HepG2 (cell line): Measurements from ENCODE around the gene ZNF764. TPM values are rescaled to one million over a fixed set of nuclear protein-coding genes. Genes with fewer than 3 reads are reported as not detected.

Experiments
- CBX2 ChIP-seq, 2 experiments: fragments of 200-600 bp in 1 of 2; sonication (generic); formaldehyde crosslinking in 1 of 2; IDR thresholded peaks; 2 replicates each; pipeline versions ENCODE4 v1.7.0 to v1.8.1; 2018 to 2022; ENCODE audit warnings: low read depth in 2 of 2, low read length in 1 of 2, mild to moderate bottlenecking in 1 of 2, missing genetic modification reagents in 1 of 2
- DMAP1 ChIP-seq: IDR thresholded peaks from 2 replicates; pipeline ENCODE4 v1.6.1; 2016
- GATA4 ChIP-seq: sonication (generic); IDR thresholded peaks from 2 replicates; pipeline ENCODE4 v1.6.1; 2016; ENCODE audit warnings: antibody characterized with exemption, low read depth, borderline replicate concordance
- HMGXB4 ChIP-seq, 2 experiments: sonication (generic) in 1 of 2; formaldehyde crosslinking in 1 of 2; IDR thresholded peaks; 2 replicates each; pipeline versions ENCODE4 v1.4.0 to v1.6.1; 2018 to 2020; ENCODE audit warnings: missing genetic modification reagents in 2 of 2, borderline replicate concordance in 1 of 2, low read depth in 1 of 2, mild to moderate bottlenecking in 1 of 2, missing biosample characterization in 1 of 2
- HOXA7 ChIP-seq: sonication (generic); formaldehyde crosslinking; IDR thresholded peaks from 2 replicates; pipeline ENCODE4 v1.8.1; 2022; ENCODE audit warnings: mild to moderate bottlenecking, missing genetic modification reagents, moderate library complexity
- MAX ChIP-seq: IDR thresholded peaks from 2 replicates; pipeline ENCODE4 v1.6.1; 2012; ENCODE audit warnings: inconsistent platforms
- NR2F1 ChIP-seq, 2 experiments: fragments of 450-650 bp in 1 of 2; formaldehyde crosslinking in 1 of 2; IDR thresholded peaks; 2 replicates each; pipeline versions ENCODE4 v1.5.0 to v1.6.1; 2016 to 2020; ENCODE audit warnings: mild to moderate bottlenecking in 1 of 2, missing compliant biosample characterization in 1 of 2, missing genetic modification reagents in 1 of 2, moderate library complexity in 1 of 2
- PCBP1 ChIP-seq: fragments of 200-400 bp; formaldehyde crosslinking; IDR thresholded peaks from 2 replicates; pipeline ENCODE4 v1.6.1; 2017; ENCODE audit warnings: mild to moderate bottlenecking, low read depth, low read length, borderline replicate concordance
- PITX1 ChIP-seq: sonication (generic); formaldehyde crosslinking; IDR thresholded peaks from 2 replicates; pipeline ENCODE4 v1.5.1; 2020; ENCODE audit warnings: mild to moderate bottlenecking, missing genetic modification reagents
- POGK ChIP-seq: sonication (generic); formaldehyde crosslinking; conservative IDR thresholded peaks from 2 replicates; pipeline ENCODE4 v1.8.0; 2022; ENCODE audit warnings: mild to moderate bottlenecking, moderate library complexity, missing genetic modification reagents
- RBM39 ChIP-seq: fragments of 200-400 bp; formaldehyde crosslinking; IDR thresholded peaks from one replicate; pipeline ENCODE4 v1.6.1; 2018; ENCODE audit warnings: antibody characterized with exemption, mild to moderate bottlenecking, low read depth, low read length; ENCODE audit not compliant: poor library complexity, severe bottlenecking
- RORA ChIP-seq: sonication (generic); formaldehyde crosslinking; IDR thresholded peaks from 2 replicates; pipeline ENCODE4 v1.5.0; 2020; ENCODE audit warnings: mild to moderate bottlenecking, missing genetic modification reagents, moderate library complexity
- SATB2 ChIP-seq: sonication (generic); formaldehyde crosslinking; IDR thresholded peaks from 2 replicates; pipeline ENCODE4 v1.5.0; 2020; ENCODE audit warnings: missing genetic modification reagents
- SETDB1 ChIP-seq: sonication (generic); formaldehyde crosslinking; IDR thresholded peaks from 2 replicates; pipeline ENCODE4 v1.5.1; 2020; ENCODE audit warnings: missing genetic modification reagents, mild to moderate bottlenecking, borderline replicate concordance
- SMAD3 ChIP-seq: sonication (generic); formaldehyde crosslinking; IDR thresholded peaks from 2 replicates; pipeline ENCODE4 v1.4.0; 2020; ENCODE audit warnings: missing genetic modification reagents
- TCF12 ChIP-seq, 2 experiments: fragments of 450-650 bp in 1 of 2; sonication (generic) in 1 of 2; formaldehyde crosslinking in 1 of 2; IDR thresholded peaks; 2 replicates each; pipeline versions ENCODE4 v1.6.1 to v1.8.0; 2017 to 2022; ENCODE audit warnings: antibody characterized with exemption in 1 of 2, mild to moderate bottlenecking in 1 of 2, missing genetic modification reagents in 1 of 2, moderate library complexity in 1 of 2
- ZBTB21 ChIP-seq: sonication (generic); formaldehyde crosslinking; IDR thresholded peaks from 2 replicates; pipeline ENCODE4 v1.4.0; 2020; ENCODE audit warnings: missing genetic modification reagents
- ZBTB46 ChIP-seq: sonication (generic); formaldehyde crosslinking; IDR thresholded peaks from 2 replicates; pipeline ENCODE4 v1.4.0; 2020; ENCODE audit warnings: mild to moderate bottlenecking, missing genetic modification reagents, borderline replicate concordance
- ZFP36L1 ChIP-seq: sonication (generic); formaldehyde crosslinking; IDR thresholded peaks from 2 replicates; pipeline ENCODE4 v1.8.0; 2022; ENCODE audit warnings: mild to moderate bottlenecking, missing genetic modification reagents, moderate library complexity
- ZNF224 ChIP-seq: sonication (generic); formaldehyde crosslinking; IDR thresholded peaks from 2 replicates; pipeline ENCODE4 v1.5.0; 2020; ENCODE audit warnings: mild to moderate bottlenecking, missing genetic modification reagents
- ZNF343 ChIP-seq: sonication (generic); formaldehyde crosslinking; IDR thresholded peaks from 2 replicates; pipeline ENCODE4 v1.4.0; 2020; ENCODE audit warnings: mild to moderate bottlenecking, missing genetic modification reagents
- ZNF572 ChIP-seq: sonication (generic); formaldehyde crosslinking; IDR thresholded peaks from 2 replicates; pipeline ENCODE4 v1.5.1; 2020; ENCODE audit warnings: mild to moderate bottlenecking, missing genetic modification reagents
- ZNF841 ChIP-seq: sonication (generic); formaldehyde crosslinking; IDR thresholded peaks from 2 replicates; pipeline ENCODE4 v1.8.1; 2023; ENCODE audit warnings: missing genetic modification reagents, borderline replicate concordance
- polyA plus RNA-seq, 8 experiments: library from polyadenylated mRNA; depleted of rRNA in 3 of 8; stranded (reverse) in 7 of 8; unstranded in 1 of 8; fragments of >200 nt; fragmentation: Illumina TruSeq in 4 of 8; extraction: Trizol in 4 of 8; gene quantifications; 2 replicates each; pipeline versions ENCODE4 v1.2.1 to v1.2.3, GENCODE V29; 2011 to 2016; ENCODE audit warnings: low read depth in 4 of 8, missing spikeins in 1 of 8, mixed read lengths in 1 of 8; ENCODE audit not compliant: insufficient read depth in 1 of 8
- total RNA-seq, 5 experiments: library from RNA; depleted of rRNA; stranded (reverse); fragments of >200 nt; fragmentation: Illumina TruSeq; extraction: Trizol; gene quantifications; 2 replicates each; pipeline ENCODE4 v1.2.3, GENCODE V29; 2016; ENCODE audit warnings: low read depth in 1 of 5

The ZNF764 gene
- total and polyA plus RNA-seq, 2 of the 13 experiments (the other 11 are each of a cell fraction or from before 2014, with no cell fraction given), result 4.1 to 9.1 TPM

- TF ChIP-seq HMGXB4 (CRISPR knock-in tag; IDR thresholded peaks at IDR 0.05; ENCODE audit: borderline replicate concordance in 1 of 2, low read depth in 1 of 2) (peak; percentile 91 to 97), ZNF343 (CRISPR knock-in tag) (no peak), GATA4 (peak; percentile 43; the same call in 1 of the 2 replicates), DMAP1 (CRISPR knock-in tag) (peak; percentile 96), ZFP36L1 (CRISPR knock-in tag) (peak; percentile 77), SMAD3 (peak; percentile 76; the same call in 1 of the 2 replicates), POGK (CRISPR knock-in tag) (0 out of 2 replicates have a peak, but pooled peaks have one; percentile 57), ZNF224 (CRISPR knock-in tag) (peak; percentile 83; the same call in 1 of the 2 replicates), ZBTB46 (no peak), ZNF841 (CRISPR knock-in tag) (0 out of 2 replicates have a peak, but pooled peaks have one; percentile 69), RORA (CRISPR knock-in tag) (no peak), TCF12 (IDR thresholded peaks at IDR 0.05) (no peak), TCF12 (CRISPR knock-in tag; IDR thresholded peaks at IDR 0.05) (peak; percentile 85), SATB2 (CRISPR knock-in tag) (peak; percentile 68; the same call in 1 of the 2 replicates), PITX1 (CRISPR knock-in tag) (peak; percentile 79), SETDB1 (CRISPR knock-in tag) (no peak; the same call in 1 of the 2 replicates), NR2F1 (CRISPR knock-in tag; IDR thresholded peaks at IDR 0.05) (peak; percentile 68 to 95; a peak in 3 of 4 replicates), HOXA7 (no peak), ZBTB21 (CRISPR knock-in tag) (no peak; the same call in 1 of the 2 replicates), PCBP1 (0 out of 2 replicates have a peak, but pooled peaks have one; percentile 38), CBX2 (IDR thresholded peaks at IDR 0.05; ENCODE audit: low read depth, low read length) (no peak), CBX2 (CRISPR knock-in tag; IDR thresholded peaks at IDR 0.05; ENCODE audit: low read depth) (no peak), MAX (peak; percentile 80), RBM39 (peak; percentile 86), ZNF572 (CRISPR knock-in tag) (peak; percentile 73; the same call in 1 of the 2 replicates)
Observed at GRCh38 chr16:30534368-30535105, 23.6 kb downstream of the ZNF764 start, which contains the start of gene ZNF747 (continued).
